ENCODE results near the gene SLC25A36. TPM values are rescaled to one million over a fixed set of nuclear protein-coding genes. Genes with fewer than 3 reads are reported as not detected.

SLC25A36 gene
- total and polyA plus RNA-seq, 2 of the 4 experiments (the other 2 are of a cell fraction): 31.3 to 76.7 TPM

DNA sequence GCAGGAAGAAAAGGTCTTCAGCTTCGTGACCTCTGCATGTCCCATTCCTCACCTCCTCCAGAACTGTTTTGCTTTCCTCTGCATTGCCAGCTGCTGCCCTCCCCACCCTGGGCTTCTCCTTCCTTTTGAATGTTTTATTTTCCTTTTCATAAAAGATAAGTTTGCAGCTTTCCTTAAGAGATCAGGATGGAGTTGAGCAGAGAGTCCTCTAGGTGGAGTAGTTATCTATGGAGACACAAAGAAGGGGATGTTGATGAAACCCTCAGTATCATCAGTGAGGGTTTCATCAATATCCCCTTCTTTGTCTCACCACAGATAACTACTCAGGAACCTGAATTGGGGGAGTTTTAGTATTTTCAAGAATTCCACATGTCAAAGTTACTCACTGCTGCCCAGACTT, 19.0 kb upstream of the SLC25A36 start:
- Histone ChIP-seq H4K20me1 (ENCODE audit: insufficient read depth, low read length) (no peaks in the 10 kb centered on the region), H2BK15ac (ENCODE audit: low read depth, low read length) (no peak overlapping the region), H3K23ac (ENCODE audit: low read depth, low read length) (no peak overlapping the region), H3K4me1 (ENCODE audit: control insufficient read depth, insufficient read depth, low read length) (no peaks in the 10 kb centered on the region), H2BK20ac (ENCODE audit: low read depth, low read length) (no peak overlapping the region), H3K27ac (ENCODE audit: insufficient read depth, low read length) (no peak overlapping the region), H3K36me3 (ENCODE audit: control insufficient read depth, insufficient read depth, low read length) (no peaks in the 10 kb centered on the region), H2BK5ac (ENCODE audit: low read depth, low read length, poor library complexity, severe bottlenecking) (no peak overlapping the region), H3K27me3 (ENCODE audit: control insufficient read depth, insufficient read depth, low read length) (peaks cover 6% of the 10 kb centered on the region), H3K4me3 (ENCODE audit: insufficient read depth, low read depth, low read length) (no peak overlapping the region), H3K14ac (replicated peaks; ENCODE audit: low read depth, low read length) (no peak overlapping the region), H4K5ac (ENCODE audit: low read depth, low read length) (no peak overlapping the region), H4K8ac (ENCODE audit: low read depth in 2 of 2, low read length in 2 of 2) (no peak overlapping the region), H3K4me2 (ENCODE audit: low read depth, low read length) (no peak overlapping the region), H3K9me3 (ENCODE audit: control insufficient read depth, insufficient read depth, low read length) (no peaks in the 10 kb centered on the region), H3K18ac (ENCODE audit: low read depth, low read length) (no peak overlapping the region), H3K4ac (ENCODE audit: low read depth, low read length) (no peak overlapping the region), H4K91ac (ENCODE audit: insufficient read depth, low read depth, low read length) (no peak overlapping the region), H2AFZ (replicated peaks; ENCODE audit: low read length, poor library complexity) (no peak overlapping the region), H3K9ac (ENCODE audit: low read depth, low read length) (no peak overlapping the region), H3K79me1 (ENCODE audit: low read depth in 1 of 2, low read length in 2 of 2) (no peaks in the 10 kb centered on the region), H2AK5ac (ENCODE audit: low read depth, low read length) (no peak overlapping the region), H2AK9ac (replicated peaks; ENCODE audit: low read depth, low read length, poor library complexity) (no peak overlapping the region), H2BK120ac (ENCODE audit: low read depth, low read length) (no peak overlapping the region), H3K56ac (ENCODE audit: extremely low read depth, insufficient read depth, low read length) (no peak overlapping the region), H3K9me1 (ENCODE audit: insufficient read depth, low read length) (no peaks in the 10 kb centered on the region)
- dilution Hi-C loops (cut with HindIII; ENCODE audit: low sequenced_read_pairs, unreplicated experiment) (no loop called here), in situ Hi-C loops (cut with MboI; ENCODE audit: low sequenced_read_pairs) (no loop called here), intact Hi-C loops (cut with micrococcal nuclease) (loop anchor here (1.0 to 2.0 kb wide), 2 partner anchors 50 to 183 kb away; no protein-coding TSS in a partner anchor)
- TF ChIP-seq MXI1 (IDR thresholded peaks at IDR 0.05; ENCODE audit: borderline replicate concordance, low read depth, low read length) (no peak), BHLHE40 (IDR thresholded peaks at IDR 0.05; ENCODE audit: low read depth, low read length) (no peak), RAD21 (IDR thresholded peaks at IDR 0.05; ENCODE audit: low read length) (peak; percentile 61), SMC3 (IDR thresholded peaks at IDR 0.05; ENCODE audit: low read depth, low read length) (peak; percentile 46)
- TF ChIP-seq, protein P1, sequence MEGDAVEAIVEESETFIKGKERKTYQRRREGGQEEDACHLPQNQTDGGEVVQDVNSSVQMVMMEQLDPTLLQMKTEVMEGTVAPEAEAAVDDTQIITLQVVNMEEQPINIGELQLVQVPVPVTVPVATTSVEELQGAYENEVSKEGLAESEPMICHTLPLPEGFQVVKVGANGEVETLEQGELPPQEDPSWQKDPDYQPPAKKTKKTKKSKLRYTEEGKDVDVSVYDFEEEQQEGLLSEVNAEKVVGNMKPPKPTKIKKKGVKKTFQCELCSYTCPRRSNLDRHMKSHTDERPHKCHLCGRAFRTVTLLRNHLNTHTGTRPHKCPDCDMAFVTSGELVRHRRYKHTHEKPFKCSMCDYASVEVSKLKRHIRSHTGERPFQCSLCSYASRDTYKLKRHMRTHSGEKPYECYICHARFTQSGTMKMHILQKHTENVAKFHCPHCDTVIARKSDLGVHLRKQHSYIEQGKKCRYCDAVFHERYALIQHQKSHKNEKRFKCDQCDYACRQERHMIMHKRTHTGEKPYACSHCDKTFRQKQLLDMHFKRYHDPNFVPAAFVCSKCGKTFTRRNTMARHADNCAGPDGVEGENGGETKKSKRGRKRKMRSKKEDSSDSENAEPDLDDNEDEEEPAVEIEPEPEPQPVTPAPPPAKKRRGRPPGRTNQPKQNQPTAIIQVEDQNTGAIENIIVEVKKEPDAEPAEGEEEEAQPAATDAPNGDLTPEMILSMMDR (conservative IDR thresholded peaks at IDR 0.05; ENCODE audit: low read depth, low read length): peak; percentile 62
- DNase-seq (peak; percentile 49), ATAC-seq (ENCODE audit: low read depth) (peak; percentile 91)
- BruUV-seq (replicated peaks): no TSS peak
- WGBS, 2 experiments (ENCODE audit: extremely low coverage in 2 of 2, insufficient read length in 1 of 2): no CpG with 5 or more reads among the region's 1 CpG
- ChIA-PET CTCF (interaction anchor here (0.5 to 1.0 kb wide), 5 partner anchors 31 to 187 kb away, joined by 3 to 5 read pairs (median 3); no protein-coding TSS in a partner anchor), POLR2A (ENCODE audit: unreplicated experiment) (no interaction called here)

All from IMR-90 (cell line).